ENCODE data around the gene CDH8.

Gene CDH8, protein sequence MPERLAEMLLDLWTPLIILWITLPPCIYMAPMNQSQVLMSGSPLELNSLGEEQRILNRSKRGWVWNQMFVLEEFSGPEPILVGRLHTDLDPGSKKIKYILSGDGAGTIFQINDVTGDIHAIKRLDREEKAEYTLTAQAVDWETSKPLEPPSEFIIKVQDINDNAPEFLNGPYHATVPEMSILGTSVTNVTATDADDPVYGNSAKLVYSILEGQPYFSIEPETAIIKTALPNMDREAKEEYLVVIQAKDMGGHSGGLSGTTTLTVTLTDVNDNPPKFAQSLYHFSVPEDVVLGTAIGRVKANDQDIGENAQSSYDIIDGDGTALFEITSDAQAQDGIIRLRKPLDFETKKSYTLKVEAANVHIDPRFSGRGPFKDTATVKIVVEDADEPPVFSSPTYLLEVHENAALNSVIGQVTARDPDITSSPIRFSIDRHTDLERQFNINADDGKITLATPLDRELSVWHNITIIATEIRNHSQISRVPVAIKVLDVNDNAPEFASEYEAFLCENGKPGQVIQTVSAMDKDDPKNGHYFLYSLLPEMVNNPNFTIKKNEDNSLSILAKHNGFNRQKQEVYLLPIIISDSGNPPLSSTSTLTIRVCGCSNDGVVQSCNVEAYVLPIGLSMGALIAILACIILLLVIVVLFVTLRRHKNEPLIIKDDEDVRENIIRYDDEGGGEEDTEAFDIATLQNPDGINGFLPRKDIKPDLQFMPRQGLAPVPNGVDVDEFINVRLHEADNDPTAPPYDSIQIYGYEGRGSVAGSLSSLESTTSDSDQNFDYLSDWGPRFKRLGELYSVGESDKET

GRCh38 chr16:62036101-62036801, at the start of gene CDH8:
Gene CDH8, minus strand, starts transcription at chr16:62036438. Its CDS starts 15,035 bp downstream, at chr16:62021403.
- DNase-seq = peak in 1 of 2 experiments; percentile 11

DNA sequence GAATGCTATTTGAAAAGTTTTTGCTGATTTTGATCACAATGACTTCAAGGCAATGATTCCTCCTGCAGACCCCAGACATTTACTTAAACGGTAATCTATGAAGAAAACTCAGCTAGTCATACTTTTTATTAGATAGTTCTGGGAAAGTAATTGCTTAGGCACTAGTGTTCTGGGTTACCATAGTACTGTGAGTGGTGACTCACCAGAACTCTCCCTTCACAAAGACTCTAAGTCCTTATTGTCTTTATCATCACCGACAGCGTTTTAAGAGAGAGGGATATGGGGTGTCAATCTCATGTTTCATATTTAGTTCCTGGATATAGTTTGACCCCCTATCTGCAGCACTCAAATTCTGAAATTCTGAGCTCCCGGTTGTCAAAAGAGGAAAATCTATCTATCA, 43.0 kb upstream of the CDH8 start:
- no peak for DNase-seq

DNA sequence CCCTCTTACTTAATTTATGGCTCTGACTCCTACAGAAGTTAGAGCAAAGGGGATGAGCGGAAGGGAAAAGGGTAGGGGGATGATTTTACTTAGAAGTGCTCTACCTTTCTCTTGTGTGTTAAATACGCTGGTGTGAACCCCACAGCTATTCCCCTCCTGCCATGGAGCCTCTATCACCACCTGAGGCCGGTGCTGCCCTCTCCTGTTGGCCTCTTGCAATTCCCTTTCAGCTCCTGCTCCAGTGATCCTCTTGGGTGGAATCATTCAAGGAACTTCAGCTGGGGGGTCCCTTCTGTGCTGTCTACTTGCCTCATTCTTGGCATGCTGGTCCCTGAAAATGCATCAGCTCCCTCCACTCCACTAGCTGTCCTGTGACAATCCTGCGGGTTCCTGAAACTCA, 41.8 kb upstream of the CDH8 start:
- DNase-seq = no peak

GRCh38 chr16:62076886-62077285, 40.6 kb upstream of the CDH8 start:
- no peak for DNase-seq

DNA sequence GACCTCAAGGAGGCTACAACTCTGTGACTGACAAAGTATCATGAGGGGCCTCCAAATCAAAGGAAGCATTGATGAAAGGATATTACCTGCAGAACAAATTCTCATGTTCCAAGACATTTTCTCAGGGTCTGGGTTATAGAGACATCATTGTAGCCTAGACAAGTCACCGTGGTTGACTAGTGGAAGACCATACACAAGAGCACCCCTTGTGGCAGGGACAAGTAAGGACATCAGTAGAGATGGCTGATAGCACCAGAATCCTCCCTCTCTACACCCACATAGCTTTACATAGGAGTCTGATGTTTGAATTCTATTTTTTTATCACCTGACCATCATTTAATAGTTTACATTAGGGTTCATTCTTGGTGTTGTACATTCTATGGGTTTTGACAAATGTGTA, 32.5 kb upstream of the CDH8 start:
- no peak for DNase-seq

DNA sequence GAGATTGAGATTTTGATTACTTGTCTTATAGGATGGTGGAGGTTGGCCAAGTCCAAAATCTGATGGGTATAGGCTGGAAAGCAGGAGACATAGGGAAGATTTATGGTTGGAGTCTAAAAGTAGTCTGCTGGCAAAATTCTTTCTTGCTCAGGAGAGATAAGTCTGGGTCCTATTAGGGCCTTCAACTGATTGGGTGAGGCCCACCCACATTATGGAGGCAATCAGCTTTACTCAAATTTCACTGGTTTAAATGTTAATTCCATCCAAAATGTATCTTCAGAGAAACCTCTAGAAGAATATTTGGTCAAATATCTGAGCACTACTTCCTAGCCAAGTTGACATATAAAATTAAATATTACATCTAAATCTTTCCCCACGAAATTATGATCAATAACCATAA, 31.7 kb upstream of the CDH8 start:
- DNase-seq = no peak

GRCh38 chr16:62067182-62067581, 30.9 kb upstream of the CDH8 start:
- DNase-seq = no peak

- DNase-seq = no peak
Measured at GRCh38 chr16:62066747-62067146, 30.5 kb upstream of the CDH8 start.

GRCh38 chr16:62064173-62064572, 27.9 kb upstream of the CDH8 start:
- no peak for DNase-seq

DNA sequence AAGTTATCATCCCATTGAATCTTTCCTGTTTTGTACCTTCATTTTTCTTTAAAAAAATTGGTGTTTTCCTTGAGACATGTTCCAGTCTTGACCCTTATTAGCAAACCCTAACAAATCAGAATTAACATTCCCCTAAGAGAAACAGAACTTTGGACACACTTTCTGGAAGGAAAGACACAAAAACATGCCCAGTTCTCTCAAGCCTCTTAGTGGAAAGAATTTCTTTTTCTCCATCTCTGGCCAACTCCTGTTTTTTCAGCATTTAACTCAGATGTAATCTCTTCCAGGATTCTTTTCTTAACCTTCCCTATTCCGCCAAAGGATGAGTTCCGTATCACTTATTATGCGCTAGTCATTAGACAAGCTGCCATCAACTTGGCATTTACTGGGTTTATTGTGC, 23.9 kb upstream of the CDH8 start:
- DNase-seq = no peak

DNA sequence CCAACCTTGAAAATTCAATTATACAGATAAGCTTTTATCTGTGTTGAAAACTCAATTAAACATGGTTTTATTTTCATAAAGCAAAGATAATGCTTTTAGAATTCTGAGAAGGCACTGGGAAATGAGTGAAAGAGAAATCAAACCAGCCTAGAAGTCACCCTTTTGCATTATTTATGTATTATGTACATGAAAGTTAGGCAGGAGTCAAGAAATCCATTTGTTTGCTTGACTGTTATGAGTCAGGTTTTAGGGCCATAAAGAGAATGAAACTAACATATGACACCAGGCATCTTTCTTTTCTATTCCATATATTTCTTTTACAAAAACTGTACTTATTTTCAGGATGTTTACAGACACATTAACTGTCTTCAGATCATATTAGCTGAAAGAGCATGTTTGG, 23.3 kb upstream of the CDH8 start:
- no peak for DNase-seq

GRCh38 chr16:62058412-62058811, 22.2 kb upstream of the CDH8 start:
- DNase-seq = no peak

DNA sequence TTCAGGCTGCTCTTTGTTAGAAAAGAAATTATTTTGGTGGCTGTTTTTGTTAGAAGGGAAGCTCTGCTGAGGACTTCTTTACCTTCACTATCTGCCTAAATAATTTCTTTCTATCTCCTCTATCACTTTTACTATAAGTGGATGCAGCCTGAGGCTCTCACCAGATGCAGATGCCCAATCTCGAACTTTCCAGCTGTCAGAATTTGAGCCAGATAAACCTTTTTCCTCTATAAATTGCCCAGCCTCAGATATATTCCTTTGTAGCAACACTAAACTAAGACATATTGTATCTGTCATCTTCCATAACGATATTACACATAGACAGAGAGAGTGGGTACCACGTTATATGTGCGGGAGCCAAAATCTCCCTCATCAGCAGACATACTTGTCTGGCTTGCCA, 15.7 kb upstream of the CDH8 start:
- DNase-seq = no peak

GRCh38 chr16:62050793-62051192, 14.6 kb upstream of the CDH8 start:
- no peak for DNase-seq

DNA sequence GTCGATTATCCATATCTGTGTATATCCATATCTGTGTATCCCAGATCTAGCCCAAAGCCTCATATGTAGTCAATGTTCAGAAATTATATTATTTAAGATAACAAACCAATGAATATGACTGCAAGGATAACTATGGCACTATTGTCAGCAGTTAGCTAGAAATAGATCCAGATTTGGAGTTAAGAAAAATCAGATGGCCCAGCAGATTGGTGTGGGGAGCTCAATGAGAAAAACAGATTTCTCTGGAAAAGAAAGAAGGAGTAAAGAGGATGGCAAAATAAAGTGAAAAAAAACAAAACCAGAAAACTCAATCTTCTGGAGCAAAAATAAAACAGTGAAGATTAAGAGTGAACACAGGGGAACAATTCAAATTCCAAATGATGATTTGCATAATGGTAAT, 10.6 kb upstream of the CDH8 start:
- DNase-seq = no peak

GRCh38 chr16:62041401-62041800, 5.2 kb upstream of the CDH8 start:
- DNase-seq = no peak

DNA sequence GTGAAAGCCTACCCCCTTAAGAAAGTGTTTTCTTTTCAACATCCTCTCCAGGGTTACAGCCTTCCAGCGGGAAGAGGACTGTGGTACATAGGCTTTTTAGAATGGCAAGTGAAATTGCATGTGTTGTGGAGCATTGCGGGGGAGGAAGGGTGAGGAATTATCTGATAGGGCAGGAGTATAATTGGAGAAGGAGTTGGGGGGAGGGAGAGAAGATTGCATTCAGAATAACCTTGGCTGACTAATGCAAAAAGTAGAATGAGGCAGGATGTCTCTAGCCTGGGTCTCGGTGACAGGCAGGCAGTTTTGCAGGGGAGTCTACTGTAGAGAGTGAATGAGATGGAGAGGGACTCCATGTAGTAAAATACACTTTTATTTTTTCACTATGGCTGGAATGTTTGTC, 2.4 kb upstream of the CDH8 start:
- DNase-seq = no peak

DNA sequence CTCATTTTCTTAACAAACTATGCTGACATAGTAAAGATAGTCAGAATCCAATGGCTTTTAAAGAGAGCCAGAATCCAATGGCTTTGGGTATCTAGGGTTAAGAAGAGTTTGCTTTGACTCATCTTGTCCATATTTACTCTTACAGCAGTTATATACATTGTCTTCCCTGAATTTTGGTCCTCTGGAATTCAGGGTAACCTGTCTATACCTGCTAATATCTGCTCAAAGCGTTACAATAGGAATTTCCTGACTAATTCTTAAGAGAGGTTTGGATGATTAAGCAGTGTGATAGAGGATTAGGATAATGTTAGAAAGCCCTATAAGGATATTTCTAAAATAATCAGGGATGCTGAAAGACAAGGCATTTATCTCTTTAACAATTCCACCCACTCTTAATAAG, 2.0 kb upstream of the CDH8 start:
- no peak for DNase-seq

DNA sequence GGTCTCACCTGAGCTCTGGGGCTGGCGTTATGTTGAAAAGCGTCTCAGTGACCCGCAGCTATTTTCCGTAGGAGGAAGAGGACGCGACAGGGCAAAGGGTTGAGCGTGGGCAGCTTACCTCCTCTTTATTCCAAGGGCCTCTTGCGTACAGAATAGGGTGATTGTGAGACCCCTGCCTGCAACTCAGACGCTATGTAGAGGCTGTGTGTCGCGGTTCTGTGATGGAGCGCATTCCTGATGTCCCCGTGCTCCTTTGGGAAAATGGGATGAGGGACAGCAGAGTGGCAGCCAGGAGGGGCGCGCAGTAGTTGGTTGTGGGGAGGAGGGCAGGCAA, 531 bp upstream of the CDH8 start:
- DNase-seq = no peak

- DNase-seq = no peak
Measured at GRCh38 chr16:62035115-62036092, 834 bp downstream of the CDH8 start.

GRCh38 chr16:62034231-62035114, 1.8 kb downstream of the CDH8 start:
- no peak for DNase-seq

DNA sequence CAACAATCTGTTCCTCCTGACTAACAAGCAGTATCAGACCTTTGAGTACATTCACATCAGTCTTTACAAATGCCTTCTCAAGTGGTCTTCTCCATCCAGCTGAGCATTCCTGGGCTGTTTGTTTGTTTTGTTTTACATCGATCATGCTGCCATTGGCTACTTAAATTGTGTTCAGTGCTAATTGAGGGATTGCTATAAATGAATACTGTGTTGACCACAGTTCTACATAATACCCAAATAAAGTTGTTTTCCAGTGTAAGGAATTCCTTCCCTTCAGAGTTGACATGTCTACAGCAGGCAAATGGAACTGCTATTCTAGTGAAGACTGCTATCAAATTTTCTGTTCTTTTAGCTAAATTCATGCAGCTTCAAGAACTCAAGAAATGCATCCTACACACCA, 3.2 kb downstream of the CDH8 start:
- no peak for DNase-seq
